ENCODE measurements around the gene GPC3. TPM values are rescaled to one million over a fixed set of nuclear protein-coding genes. Genes with fewer than 3 reads are reported as not detected.

The GPC3 gene
- total and polyA plus RNA-seq, 2 experiments from 2014 or later = 36.8 to 60.1 TPM

DNA sequence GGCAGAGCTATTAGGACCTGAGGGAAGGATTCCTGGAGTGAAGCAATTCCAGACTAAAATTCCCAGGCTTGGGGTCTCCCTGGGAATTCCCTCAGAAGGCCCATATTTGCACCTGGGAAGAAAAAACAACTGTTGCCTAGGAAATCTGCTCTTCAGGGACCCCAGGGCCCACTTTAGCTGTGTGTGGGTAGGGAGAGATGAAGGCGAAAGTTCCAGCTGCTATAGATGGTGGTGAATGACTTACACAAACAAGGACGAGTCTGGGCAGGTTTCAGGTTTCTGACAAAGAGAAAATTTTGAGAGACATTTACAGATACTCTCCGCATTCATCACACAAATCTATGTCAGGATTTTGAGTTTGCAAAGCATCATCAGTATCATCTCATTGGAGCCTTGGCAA is 126.1 kb downstream of the GPC3 start:
- no peak overlapping the region for H3K27ac Mint-ChIP-seq
- ATAC-seq = no peak
- H3K4me3 Mint-ChIP-seq = no peak overlapping the region
- peaks cover 3% of the 10 kb centered on the region for H3K27me3 Mint-ChIP-seq (ENCODE audit: insufficient read depth, low read depth, poor library complexity)
- DNase-seq (ENCODE audit: low spot score) = no peak
- no peaks in the 10 kb centered on the region for H3K4me1 ChIP-seq (ENCODE audit: insufficient read depth)
- H3K79me2 ChIP-seq (replicated peaks; ENCODE audit: insufficient read depth) = no peaks in the 10 kb centered on the region
- no peaks in the 10 kb centered on the region; the same call in 2 of the 3 replicates for H3K36me3 Mint-ChIP-seq (ENCODE audit: low read depth)
- H4K20me1 ChIP-seq (replicated peaks; ENCODE audit: insufficient read depth) = no peaks in the 10 kb centered on the region
- no peaks in the 10 kb centered on the region for H3K9me2 ChIP-seq (ENCODE audit: insufficient read depth)
- H3K36me3 ChIP-seq (ENCODE audit: insufficient read depth) = no peaks in the 10 kb centered on the region
- no peak overlapping the region for H3K4me2 ChIP-seq
- no peaks in the 10 kb centered on the region for H3F3A ChIP-seq (replicated peaks; ENCODE audit: low read depth)
- no peak overlapping the region for H3K4me3 ChIP-seq
- no peak overlapping the region for H3K27ac ChIP-seq (ENCODE audit: low read depth)
- no peaks in the 10 kb centered on the region; the same call in 2 of the 3 replicates for H3K9me3 Mint-ChIP-seq
- TF ChIP-seq EZH2 (IDR thresholded peaks at IDR 0.05; ENCODE audit: low read depth, unreplicated experiment) (no peak), EZH2phosphoT487 (IDR thresholded peaks at IDR 0.05; ENCODE audit: unreplicated experiment) (no peak), ZNF331 (CRISPR knock-in tag; IDR thresholded peaks at IDR 0.05; ENCODE audit: low read depth) (no peak), JUNB (IDR thresholded peaks at IDR 0.05; ENCODE audit: unreplicated experiment) (no peak), POLR2AphosphoS5 (IDR thresholded peaks at IDR 0.05; ENCODE audit: low read depth) (no peak), CREB1 (CRISPR knock-in tag; IDR thresholded peaks at IDR 0.05; ENCODE audit: low read depth) (no peak), STAT1 (IDR thresholded peaks at IDR 0.05; ENCODE audit: unreplicated experiment) (no peak), NANOG (IDR thresholded peaks at IDR 0.05; ENCODE audit: borderline replicate concordance) (no peak), ZNF114 (CRISPR knock-in tag; IDR thresholded peaks at IDR 0.05) (no peak)
- TF ChIP-seq, protein P1, sequence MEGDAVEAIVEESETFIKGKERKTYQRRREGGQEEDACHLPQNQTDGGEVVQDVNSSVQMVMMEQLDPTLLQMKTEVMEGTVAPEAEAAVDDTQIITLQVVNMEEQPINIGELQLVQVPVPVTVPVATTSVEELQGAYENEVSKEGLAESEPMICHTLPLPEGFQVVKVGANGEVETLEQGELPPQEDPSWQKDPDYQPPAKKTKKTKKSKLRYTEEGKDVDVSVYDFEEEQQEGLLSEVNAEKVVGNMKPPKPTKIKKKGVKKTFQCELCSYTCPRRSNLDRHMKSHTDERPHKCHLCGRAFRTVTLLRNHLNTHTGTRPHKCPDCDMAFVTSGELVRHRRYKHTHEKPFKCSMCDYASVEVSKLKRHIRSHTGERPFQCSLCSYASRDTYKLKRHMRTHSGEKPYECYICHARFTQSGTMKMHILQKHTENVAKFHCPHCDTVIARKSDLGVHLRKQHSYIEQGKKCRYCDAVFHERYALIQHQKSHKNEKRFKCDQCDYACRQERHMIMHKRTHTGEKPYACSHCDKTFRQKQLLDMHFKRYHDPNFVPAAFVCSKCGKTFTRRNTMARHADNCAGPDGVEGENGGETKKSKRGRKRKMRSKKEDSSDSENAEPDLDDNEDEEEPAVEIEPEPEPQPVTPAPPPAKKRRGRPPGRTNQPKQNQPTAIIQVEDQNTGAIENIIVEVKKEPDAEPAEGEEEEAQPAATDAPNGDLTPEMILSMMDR (conservative IDR thresholded peaks at IDR 0.05; ENCODE audit: low read depth in 2 of 2) = no peak
- TF ChIP-seq, protein P2, sequence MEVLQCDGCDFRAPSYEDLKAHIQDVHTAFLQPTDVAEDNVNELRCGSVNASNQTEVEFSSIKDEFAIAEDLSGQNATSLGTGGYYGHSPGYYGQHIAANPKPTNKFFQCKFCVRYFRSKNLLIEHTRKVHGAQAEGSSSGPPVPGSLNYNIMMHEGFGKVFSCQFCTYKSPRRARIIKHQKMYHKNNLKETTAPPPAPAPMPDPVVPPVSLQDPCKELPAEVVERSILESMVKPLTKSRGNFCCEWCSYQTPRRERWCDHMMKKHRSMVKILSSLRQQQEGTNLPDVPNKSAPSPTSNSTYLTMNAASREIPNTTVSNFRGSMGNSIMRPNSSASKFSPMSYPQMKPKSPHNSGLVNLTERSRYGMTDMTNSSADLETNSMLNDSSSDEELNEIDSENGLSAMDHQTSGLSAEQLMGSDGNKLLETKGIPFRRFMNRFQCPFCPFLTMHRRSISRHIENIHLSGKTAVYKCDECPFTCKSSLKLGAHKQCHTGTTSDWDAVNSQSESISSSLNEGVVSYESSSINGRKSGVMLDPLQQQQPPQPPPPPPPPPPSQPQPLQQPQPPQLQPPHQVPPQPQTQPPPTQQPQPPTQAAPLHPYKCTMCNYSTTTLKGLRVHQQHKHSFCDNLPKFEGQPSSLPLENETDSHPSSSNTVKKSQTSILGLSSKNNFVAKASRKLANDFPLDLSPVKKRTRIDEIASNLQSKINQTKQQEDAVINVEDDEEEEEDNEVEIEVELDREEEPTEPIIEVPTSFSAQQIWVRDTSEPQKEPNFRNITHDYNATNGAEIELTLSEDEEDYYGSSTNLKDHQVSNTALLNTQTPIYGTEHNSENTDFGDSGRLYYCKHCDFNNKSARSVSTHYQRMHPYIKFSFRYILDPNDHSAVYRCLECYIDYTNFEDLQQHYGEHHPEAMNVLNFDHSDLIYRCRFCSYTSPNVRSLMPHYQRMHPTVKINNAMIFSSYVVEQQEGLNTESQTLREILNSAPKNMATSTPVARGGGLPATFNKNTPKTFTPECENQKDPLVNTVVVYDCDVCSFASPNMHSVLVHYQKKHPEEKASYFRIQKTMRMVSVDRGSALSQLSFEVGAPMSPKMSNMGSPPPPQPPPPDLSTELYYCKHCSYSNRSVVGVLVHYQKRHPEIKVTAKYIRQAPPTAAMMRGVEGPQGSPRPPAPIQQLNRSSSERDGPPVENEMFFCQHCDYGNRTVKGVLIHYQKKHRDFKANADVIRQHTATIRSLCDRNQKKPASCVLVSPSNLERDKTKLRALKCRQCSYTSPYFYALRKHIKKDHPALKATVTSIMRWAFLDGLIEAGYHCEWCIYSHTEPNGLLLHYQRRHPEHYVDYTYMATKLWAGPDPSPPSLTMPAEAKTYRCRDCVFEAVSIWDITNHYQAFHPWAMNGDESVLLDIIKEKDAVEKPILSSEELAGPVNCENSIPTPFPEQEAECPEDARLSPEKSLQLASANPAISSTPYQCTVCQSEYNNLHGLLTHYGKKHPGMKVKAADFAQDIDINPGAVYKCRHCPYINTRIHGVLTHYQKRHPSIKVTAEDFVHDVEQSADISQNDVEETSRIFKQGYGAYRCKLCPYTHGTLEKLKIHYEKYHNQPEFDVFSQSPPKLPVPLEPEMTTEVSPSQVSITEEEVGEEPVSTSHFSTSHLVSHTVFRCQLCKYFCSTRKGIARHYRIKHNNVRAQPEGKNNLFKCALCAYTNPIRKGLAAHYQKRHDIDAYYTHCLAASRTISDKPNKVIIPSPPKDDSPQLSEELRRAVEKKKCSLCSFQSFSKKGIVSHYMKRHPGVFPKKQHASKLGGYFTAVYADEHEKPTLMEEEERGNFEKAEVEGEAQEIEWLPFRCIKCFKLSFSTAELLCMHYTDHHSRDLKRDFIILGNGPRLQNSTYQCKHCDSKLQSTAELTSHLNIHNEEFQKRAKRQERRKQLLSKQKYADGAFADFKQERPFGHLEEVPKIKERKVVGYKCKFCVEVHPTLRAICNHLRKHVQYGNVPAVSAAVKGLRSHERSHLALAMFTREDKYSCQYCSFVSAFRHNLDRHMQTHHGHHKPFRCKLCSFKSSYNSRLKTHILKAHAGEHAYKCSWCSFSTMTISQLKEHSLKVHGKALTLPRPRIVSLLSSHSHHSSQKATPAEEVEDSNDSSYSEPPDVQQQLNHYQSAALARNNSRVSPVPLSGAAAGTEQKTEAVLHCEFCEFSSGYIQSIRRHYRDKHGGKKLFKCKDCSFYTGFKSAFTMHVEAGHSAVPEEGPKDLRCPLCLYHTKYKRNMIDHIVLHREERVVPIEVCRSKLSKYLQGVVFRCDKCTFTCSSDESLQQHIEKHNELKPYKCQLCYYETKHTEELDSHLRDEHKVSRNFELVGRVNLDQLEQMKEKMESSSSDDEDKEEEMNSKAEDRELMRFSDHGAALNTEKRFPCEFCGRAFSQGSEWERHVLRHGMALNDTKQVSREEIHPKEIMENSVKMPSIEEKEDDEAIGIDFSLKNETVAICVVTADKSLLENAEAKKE (CRISPR knock-in tag; IDR thresholded peaks at IDR 0.05) = no peak
- TF ChIP-seq, protein P3, sequence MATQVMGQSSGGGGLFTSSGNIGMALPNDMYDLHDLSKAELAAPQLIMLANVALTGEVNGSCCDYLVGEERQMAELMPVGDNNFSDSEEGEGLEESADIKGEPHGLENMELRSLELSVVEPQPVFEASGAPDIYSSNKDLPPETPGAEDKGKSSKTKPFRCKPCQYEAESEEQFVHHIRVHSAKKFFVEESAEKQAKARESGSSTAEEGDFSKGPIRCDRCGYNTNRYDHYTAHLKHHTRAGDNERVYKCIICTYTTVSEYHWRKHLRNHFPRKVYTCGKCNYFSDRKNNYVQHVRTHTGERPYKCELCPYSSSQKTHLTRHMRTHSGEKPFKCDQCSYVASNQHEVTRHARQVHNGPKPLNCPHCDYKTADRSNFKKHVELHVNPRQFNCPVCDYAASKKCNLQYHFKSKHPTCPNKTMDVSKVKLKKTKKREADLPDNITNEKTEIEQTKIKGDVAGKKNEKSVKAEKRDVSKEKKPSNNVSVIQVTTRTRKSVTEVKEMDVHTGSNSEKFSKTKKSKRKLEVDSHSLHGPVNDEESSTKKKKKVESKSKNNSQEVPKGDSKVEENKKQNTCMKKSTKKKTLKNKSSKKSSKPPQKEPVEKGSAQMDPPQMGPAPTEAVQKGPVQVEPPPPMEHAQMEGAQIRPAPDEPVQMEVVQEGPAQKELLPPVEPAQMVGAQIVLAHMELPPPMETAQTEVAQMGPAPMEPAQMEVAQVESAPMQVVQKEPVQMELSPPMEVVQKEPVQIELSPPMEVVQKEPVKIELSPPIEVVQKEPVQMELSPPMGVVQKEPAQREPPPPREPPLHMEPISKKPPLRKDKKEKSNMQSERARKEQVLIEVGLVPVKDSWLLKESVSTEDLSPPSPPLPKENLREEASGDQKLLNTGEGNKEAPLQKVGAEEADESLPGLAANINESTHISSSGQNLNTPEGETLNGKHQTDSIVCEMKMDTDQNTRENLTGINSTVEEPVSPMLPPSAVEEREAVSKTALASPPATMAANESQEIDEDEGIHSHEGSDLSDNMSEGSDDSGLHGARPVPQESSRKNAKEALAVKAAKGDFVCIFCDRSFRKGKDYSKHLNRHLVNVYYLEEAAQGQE (IDR thresholded peaks at IDR 0.05; ENCODE audit: unreplicated experiment) = no peak
- TF ChIP-seq, protein P4, sequence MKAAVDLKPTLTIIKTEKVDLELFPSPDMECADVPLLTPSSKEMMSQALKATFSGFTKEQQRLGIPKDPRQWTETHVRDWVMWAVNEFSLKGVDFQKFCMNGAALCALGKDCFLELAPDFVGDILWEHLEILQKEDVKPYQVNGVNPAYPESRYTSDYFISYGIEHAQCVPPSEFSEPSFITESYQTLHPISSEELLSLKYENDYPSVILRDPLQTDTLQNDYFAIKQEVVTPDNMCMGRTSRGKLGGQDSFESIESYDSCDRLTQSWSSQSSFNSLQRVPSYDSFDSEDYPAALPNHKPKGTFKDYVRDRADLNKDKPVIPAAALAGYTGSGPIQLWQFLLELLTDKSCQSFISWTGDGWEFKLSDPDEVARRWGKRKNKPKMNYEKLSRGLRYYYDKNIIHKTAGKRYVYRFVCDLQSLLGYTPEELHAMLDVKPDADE (IDR thresholded peaks at IDR 0.05) = no peak
- H3K27me3 ChIP-seq (ENCODE audit: insufficient read depth) = no peaks in the 10 kb centered on the region
- H3K4me1 Mint-ChIP-seq = peaks cover 7% of the 10 kb centered on the region; the same call in 2 of the 3 replicates
- no peak overlapping the region for H2AFZ ChIP-seq

All from GM23338 (cell line).